GM21390 (cell line): Measurements from ENCODE around the gene WASF1.
"Not testable (repeated sequence)": the region's sequence is repeated elsewhere in the genome, so short reads cannot be mapped to it uniquely, and the experiment has no call there.

Experiments used
- ATAC-seq: cut with Tn5 transposase; IDR thresholded peaks from one replicate; pipeline ENCODE4 v1.9.1; 2021; ENCODE audit not compliant: unreplicated experiment

The WASF1 gene

GRCh38 chr6:110178626-110179405 is 654 bp downstream of the WASF1 start:
- peak; percentile 33 for ATAC-seq

- no peak for ATAC-seq
Observed at GRCh38 chr6:110173506-110174132, 5.9 kb downstream of the WASF1 start.

- no peak for ATAC-seq
Observed at GRCh38 chr6:110170081-110170480, 9.4 kb downstream of the WASF1 start.

GRCh38 chr6:110158479-110158878 is 21.0 kb downstream of the WASF1 start:
- ATAC-seq: no peak

GRCh38 chr6:110147870-110148269 is 31.6 kb downstream of the WASF1 start:
- ATAC-seq: no peak

GRCh38 chr6:110140650-110141049 is 38.8 kb downstream of the WASF1 start:
- no peak for ATAC-seq

GRCh38 chr6:110139052-110139451 is 40.4 kb downstream of the WASF1 start:
- no peak for ATAC-seq

GRCh38 chr6:110137924-110138887 is 41.3 kb downstream of the WASF1 start:
- ATAC-seq: no peak

- no peak for ATAC-seq
Observed at GRCh38 chr6:110130362-110130761, 49.1 kb downstream of the WASF1 start.

- no peak for ATAC-seq
Observed at GRCh38 chr6:110128418-110128817, 51.1 kb downstream of the WASF1 start.

GRCh38 chr6:110125361-110125760 is 54.1 kb downstream of the WASF1 start:
- no peak for ATAC-seq

- not testable (repeated sequence) for ATAC-seq
Observed at GRCh38 chr6:110121655-110122054, 57.8 kb downstream of the WASF1 start.

GRCh38 chr6:110116258-110116657 is 63.2 kb downstream of the WASF1 start:
- no peak for ATAC-seq

- ATAC-seq: no peak
Observed at GRCh38 chr6:110114004-110114403, 65.5 kb downstream of the WASF1 start.

GRCh38 chr6:110105296-110105695 is 74.2 kb downstream of the WASF1 start:
- ATAC-seq: no peak

GRCh38 chr6:110103260-110103659 is 76.2 kb downstream of the WASF1 start:
- no peak for ATAC-seq

GRCh38 chr6:110102411-110102810 is 77.1 kb downstream of the WASF1 start:
- no peak for ATAC-seq

- ATAC-seq: peak; percentile 79
Observed at GRCh38 chr6:110101885-110102284, 77.6 kb downstream of the WASF1 start.

- no peak for ATAC-seq
Observed at GRCh38 chr6:110098511-110099116, 80.9 kb downstream of the WASF1 start.

GRCh38 chr6:110097443-110097842 is 82.0 kb downstream of the WASF1 start:
- ATAC-seq: no peak

GRCh38 chr6:110095935-110096334 is 83.5 kb downstream of the WASF1 start:
- no peak for ATAC-seq
